Esophagus muscularis mucosa (tissue), 3 donors: ENCODE measurements around the gene PRDM7.

Experiments used
- CTCF ChIP-seq, 3 experiments: fragments of 200-600 bp in 2 of 3; fragments of 450-650 bp in 1 of 3; sonication (generic) in 2 of 3; IDR thresholded peaks; one replicate each; pipeline ENCODE4 v1.5.1; 2017 to 2019; ENCODE audit warnings: antibody characterized with exemption in 3 of 3, mild to moderate bottlenecking in 2 of 3, moderate library complexity in 1 of 3
- POLR2A ChIP-seq: fragments of 450-650 bp; IDR thresholded peaks from one replicate; pipeline ENCODE4 v1.6.1; 2017; ENCODE audit warnings: antibody characterized with exemption, moderate library complexity, mild to moderate bottlenecking, low read depth
- POLR2AphosphoS5 ChIP-seq, 2 donors: sonication (generic); formaldehyde crosslinking; IDR thresholded peaks; one replicate each; pipeline ENCODE4 v1.6.1; 2017; ENCODE audit warnings: antibody characterized with exemption in 2 of 2

GRCh38 chr16:90042946-90043514, 34.1 kb downstream of the PRDM7 start:
- TF ChIP-seq POLR2AphosphoS5 (IDR thresholded peaks at IDR 0.05), result no peak
- no peak for TF ChIP-seq CTCF (IDR thresholded peaks at IDR 0.05)
- no peak for TF ChIP-seq POLR2A
